ENCODE data around the gene IFT81. TPM values are rescaled to one million over a fixed set of nuclear protein-coding genes. Genes with fewer than 3 reads are reported as not detected.

The IFT81 gene
- total and polyA plus RNA-seq, 2 of the 13 experiments (the other 11 are each of a cell fraction or from before 2014, with no cell fraction given): 4.2 to 13.0 TPM

DNA sequence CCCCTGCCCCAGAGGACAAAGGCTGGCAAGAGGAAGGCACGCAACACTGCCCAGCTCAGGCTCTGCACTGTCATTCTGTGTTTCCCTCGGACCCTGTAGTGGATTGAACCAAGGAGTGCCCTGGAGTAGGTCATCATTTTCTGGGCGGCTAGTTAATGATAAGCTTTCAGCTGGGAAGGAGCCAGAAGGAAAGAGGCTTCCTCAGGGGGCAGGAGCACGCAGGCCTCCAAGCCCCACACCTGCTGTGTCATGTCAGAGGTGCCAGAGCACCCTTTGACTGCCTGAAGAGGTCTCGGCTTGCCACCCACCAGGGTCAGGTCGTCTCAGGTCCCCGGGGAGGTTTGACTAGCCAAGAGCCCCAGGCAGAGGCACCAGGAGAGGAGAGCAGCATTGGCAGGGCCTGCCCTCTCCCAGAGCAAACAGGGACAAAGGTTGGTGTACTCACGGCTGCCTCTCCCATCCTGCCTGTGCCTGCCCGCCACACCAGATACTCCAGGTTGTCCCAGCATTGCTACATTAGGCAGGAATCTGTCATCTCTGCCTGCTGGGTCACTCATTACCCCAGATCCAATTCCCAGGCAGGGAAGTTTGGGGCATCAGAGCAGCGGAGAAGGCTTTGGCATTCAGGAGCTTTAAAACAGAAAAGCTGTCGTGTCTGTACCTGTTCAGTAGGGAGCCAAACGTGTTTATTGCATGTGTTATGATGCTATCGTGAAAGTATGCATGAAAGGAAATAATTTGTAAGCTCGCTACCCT is 123.4 kb downstream of the IFT81 start (continued):
- TF ChIP-seq, protein P1, sequence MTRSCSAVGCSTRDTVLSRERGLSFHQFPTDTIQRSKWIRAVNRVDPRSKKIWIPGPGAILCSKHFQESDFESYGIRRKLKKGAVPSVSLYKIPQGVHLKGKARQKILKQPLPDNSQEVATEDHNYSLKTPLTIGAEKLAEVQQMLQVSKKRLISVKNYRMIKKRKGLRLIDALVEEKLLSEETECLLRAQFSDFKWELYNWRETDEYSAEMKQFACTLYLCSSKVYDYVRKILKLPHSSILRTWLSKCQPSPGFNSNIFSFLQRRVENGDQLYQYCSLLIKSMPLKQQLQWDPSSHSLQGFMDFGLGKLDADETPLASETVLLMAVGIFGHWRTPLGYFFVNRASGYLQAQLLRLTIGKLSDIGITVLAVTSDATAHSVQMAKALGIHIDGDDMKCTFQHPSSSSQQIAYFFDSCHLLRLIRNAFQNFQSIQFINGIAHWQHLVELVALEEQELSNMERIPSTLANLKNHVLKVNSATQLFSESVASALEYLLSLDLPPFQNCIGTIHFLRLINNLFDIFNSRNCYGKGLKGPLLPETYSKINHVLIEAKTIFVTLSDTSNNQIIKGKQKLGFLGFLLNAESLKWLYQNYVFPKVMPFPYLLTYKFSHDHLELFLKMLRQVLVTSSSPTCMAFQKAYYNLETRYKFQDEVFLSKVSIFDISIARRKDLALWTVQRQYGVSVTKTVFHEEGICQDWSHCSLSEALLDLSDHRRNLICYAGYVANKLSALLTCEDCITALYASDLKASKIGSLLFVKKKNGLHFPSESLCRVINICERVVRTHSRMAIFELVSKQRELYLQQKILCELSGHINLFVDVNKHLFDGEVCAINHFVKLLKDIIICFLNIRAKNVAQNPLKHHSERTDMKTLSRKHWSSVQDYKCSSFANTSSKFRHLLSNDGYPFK (CRISPR knock-in tag; IDR thresholded peaks at IDR 0.05; ENCODE audit: borderline replicate concordance): peak; percentile 68; the same call in 1 of the 2 replicates
- TF ChIP-seq, protein P2, sequence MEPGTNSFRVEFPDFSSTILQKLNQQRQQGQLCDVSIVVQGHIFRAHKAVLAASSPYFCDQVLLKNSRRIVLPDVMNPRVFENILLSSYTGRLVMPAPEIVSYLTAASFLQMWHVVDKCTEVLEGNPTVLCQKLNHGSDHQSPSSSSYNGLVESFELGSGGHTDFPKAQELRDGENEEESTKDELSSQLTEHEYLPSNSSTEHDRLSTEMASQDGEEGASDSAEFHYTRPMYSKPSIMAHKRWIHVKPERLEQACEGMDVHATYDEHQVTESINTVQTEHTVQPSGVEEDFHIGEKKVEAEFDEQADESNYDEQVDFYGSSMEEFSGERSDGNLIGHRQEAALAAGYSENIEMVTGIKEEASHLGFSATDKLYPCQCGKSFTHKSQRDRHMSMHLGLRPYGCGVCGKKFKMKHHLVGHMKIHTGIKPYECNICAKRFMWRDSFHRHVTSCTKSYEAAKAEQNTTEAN (CRISPR knock-in tag; conservative IDR thresholded peaks at IDR 0.05): no peak
- TF ChIP-seq ZBTB8A (CRISPR knock-in tag; IDR thresholded peaks at IDR 0.05; ENCODE audit: borderline replicate concordance, low read depth): no peak
- peak; percentile 57; the same call in 1 of the 2 replicates for TF ChIP-seq FOXC1 (CRISPR knock-in tag; IDR thresholded peaks at IDR 0.05; ENCODE audit: borderline replicate concordance)
- TF ChIP-seq RBM22 (optimal IDR thresholded peaks at IDR 0.05; ENCODE audit: low read length): no peak
- TF ChIP-seq, protein P3, sequence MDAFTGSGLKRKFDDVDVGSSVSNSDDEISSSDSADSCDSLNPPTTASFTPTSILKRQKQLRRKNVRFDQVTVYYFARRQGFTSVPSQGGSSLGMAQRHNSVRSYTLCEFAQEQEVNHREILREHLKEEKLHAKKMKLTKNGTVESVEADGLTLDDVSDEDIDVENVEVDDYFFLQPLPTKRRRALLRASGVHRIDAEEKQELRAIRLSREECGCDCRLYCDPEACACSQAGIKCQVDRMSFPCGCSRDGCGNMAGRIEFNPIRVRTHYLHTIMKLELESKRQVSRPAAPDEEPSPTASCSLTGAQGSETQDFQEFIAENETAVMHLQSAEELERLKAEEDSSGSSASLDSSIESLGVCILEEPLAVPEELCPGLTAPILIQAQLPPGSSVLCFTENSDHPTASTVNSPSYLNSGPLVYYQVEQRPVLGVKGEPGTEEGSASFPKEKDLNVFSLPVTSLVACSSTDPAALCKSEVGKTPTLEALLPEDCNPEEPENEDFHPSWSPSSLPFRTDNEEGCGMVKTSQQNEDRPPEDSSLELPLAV (CRISPR knock-in tag; conservative IDR thresholded peaks at IDR 0.05; ENCODE audit: low read depth): no peak
- TF ChIP-seq TBP (CRISPR knock-in tag; IDR thresholded peaks at IDR 0.05): no peak
- TF ChIP-seq XRCC5 (optimal IDR thresholded peaks at IDR 0.05; ENCODE audit: low read length): no peak
- TF ChIP-seq, protein P4, sequence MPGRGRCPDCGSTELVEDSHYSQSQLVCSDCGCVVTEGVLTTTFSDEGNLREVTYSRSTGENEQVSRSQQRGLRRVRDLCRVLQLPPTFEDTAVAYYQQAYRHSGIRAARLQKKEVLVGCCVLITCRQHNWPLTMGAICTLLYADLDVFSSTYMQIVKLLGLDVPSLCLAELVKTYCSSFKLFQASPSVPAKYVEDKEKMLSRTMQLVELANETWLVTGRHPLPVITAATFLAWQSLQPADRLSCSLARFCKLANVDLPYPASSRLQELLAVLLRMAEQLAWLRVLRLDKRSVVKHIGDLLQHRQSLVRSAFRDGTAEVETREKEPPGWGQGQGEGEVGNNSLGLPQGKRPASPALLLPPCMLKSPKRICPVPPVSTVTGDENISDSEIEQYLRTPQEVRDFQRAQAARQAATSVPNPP (CRISPR knock-in tag; IDR thresholded peaks at IDR 0.05): no peak
- no peak for TF ChIP-seq SYNCRIP (IDR thresholded peaks at IDR 0.05; ENCODE audit: insufficient read depth, low read depth, low read length)
- TF ChIP-seq PCBP1 (IDR thresholded peaks at IDR 0.05; ENCODE audit: borderline replicate concordance, low read depth, low read length): no peak
- TF ChIP-seq ZFX (CRISPR knock-in tag; IDR thresholded peaks at IDR 0.05; ENCODE audit: low read depth): peak; percentile 82
- no peak for TF ChIP-seq YY1 (IDR thresholded peaks at IDR 0.05; ENCODE audit: insufficient read depth, insufficient replicate concordance, low read depth, low read length)
- TF ChIP-seq RFX3 (CRISPR knock-in tag; IDR thresholded peaks at IDR 0.05): no peak
- peak; percentile 92 for TF ChIP-seq HDAC1 (CRISPR knock-in tag; IDR thresholded peaks at IDR 0.05)
- TF ChIP-seq GABPA (IDR thresholded peaks at IDR 0.05; ENCODE audit: low read depth, low read length): no peak
- no peak for TF ChIP-seq GABPA (CRISPR knock-in tag; IDR thresholded peaks at IDR 0.05; ENCODE audit: low read depth)
- TF ChIP-seq, protein P5, sequence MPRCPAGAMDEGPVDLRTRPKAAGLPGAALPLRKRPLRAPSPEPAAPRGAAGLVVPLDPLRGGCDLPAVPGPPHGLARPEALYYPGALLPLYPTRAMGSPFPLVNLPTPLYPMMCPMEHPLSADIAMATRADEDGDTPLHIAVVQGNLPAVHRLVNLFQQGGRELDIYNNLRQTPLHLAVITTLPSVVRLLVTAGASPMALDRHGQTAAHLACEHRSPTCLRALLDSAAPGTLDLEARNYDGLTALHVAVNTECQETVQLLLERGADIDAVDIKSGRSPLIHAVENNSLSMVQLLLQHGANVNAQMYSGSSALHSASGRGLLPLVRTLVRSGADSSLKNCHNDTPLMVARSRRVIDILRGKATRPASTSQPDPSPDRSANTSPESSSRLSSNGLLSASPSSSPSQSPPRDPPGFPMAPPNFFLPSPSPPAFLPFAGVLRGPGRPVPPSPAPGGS (CRISPR knock-in tag; IDR thresholded peaks at IDR 0.05): no peak

All from HepG2 (cell line).